ACC112 (cell line): ENCODE data around the gene FIBP.

ENCODE experiments used
- H2AFZ ChIP-seq: fragments of 200-600 bp; sonication (generic); one replicate; pipeline ENCODE4 v1.6.0; 2017; ENCODE audit warnings: antibody characterized with exemption, low read length; ENCODE audit not compliant: unreplicated experiment
- H3K27ac ChIP-seq: fragments of 200-600 bp; sonication (generic); 2 replicates; pipeline ENCODE4 v1.5.1; 2014; ENCODE audit warnings: low read depth, mild to moderate bottlenecking, antibody characterized with exemption, low read length, moderate library complexity
- H3K27me3 ChIP-seq: fragments of 200-600 bp; sonication (generic); 2 replicates; pipeline ENCODE4 v1.6.1; 2014; ENCODE audit warnings: mild to moderate bottlenecking, antibody characterized with exemption, low read length, moderate library complexity, mixed read lengths; ENCODE audit not compliant: insufficient read depth
- H3K36me3 ChIP-seq: fragments of 200-600 bp; sonication (generic); 2 replicates; pipeline ENCODE4 v1.6.1; 2016; ENCODE audit warnings: mild to moderate bottlenecking, antibody characterized with exemption, low read length, moderate library complexity, mixed read lengths; ENCODE audit not compliant: insufficient read depth
- H3K4me1 ChIP-seq: fragments of 200-600 bp; sonication (generic); one replicate; pipeline ENCODE4 v1.6.1; 2016; ENCODE audit warnings: low read length, mixed read lengths; ENCODE audit not compliant: insufficient read depth, unreplicated experiment, control insufficient read depth
- H3K4me3 ChIP-seq: fragments of 200-600 bp; sonication (generic); 2 replicates; pipeline ENCODE4 v1.5.1; 2014; ENCODE audit warnings: mild to moderate bottlenecking, low read depth, low read length
- H3K79me2 ChIP-seq: fragments of 200-600 bp; sonication (generic); one replicate; pipeline ENCODE4 v1.6.0; 2016; ENCODE audit warnings: low read length; ENCODE audit not compliant: control insufficient read depth, unreplicated experiment, insufficient read depth

The FIBP gene

GRCh38 chr11:65888163-65888814 is at the start of gene FIBP:
Gene FIBP (minus strand): TSS chr11:65888471. CDS start chr11:65888418, 53 bp downstream.
- Histone ChIP-seq H3K36me3 (peaks cover 12% of the 10 kb centered on the region; the same call in 1 of the 2 replicates), H2AFZ (no peak within 1 kb of the TSS), H3K4me1 (peaks cover 37% of the 10 kb centered on the region), H3K27ac (peak within 1 kb of the TSS; percentile 95), H3K4me3 (peak within 1 kb of the TSS; percentile 86), H3K27me3 (no peaks in the 10 kb centered on the region), H3K79me2 (peaks cover 19% of the 10 kb centered on the region)

- no peaks in the 10 kb centered on the region for H3K36me3 ChIP-seq
- no peak overlapping the region for H3K4me3 ChIP-seq
- no peaks in the 10 kb centered on the region for H3K27me3 ChIP-seq
- peaks cover 12% of the 10 kb centered on the region for H3K4me1 ChIP-seq
- no peak overlapping the region for H2AFZ ChIP-seq
- H3K27ac ChIP-seq: no peak overlapping the region
- H3K79me2 ChIP-seq: no peaks in the 10 kb centered on the region
Observed at GRCh38 chr11:65937766-65938165, 49.5 kb upstream of the FIBP start.

GRCh38 chr11:65934014-65934413 is 45.7 kb upstream of the FIBP start:
- Histone ChIP-seq H3K27me3 (no peaks in the 10 kb centered on the region), H3K4me1 (no peaks in the 10 kb centered on the region), H3K36me3 (no peaks in the 10 kb centered on the region), H3K79me2 (no peaks in the 10 kb centered on the region), H3K27ac (no peak overlapping the region), H2AFZ (no peak overlapping the region), H3K4me3 (no peak overlapping the region)

- Histone ChIP-seq H2AFZ (no peak overlapping the region), H3K27ac (no peak overlapping the region), H3K4me3 (no peak overlapping the region)
Observed at GRCh38 chr11:65932558-65932919, 44.3 kb upstream of the FIBP start.

GRCh38 chr11:65931773-65932557 is 43.7 kb upstream of the FIBP start:
- H3K79me2 ChIP-seq: no peaks in the 10 kb centered on the region
- no peaks in the 10 kb centered on the region for H3K36me3 ChIP-seq
- no peaks in the 10 kb centered on the region for H3K27me3 ChIP-seq
- peaks cover 9% of the 10 kb centered on the region for H3K4me1 ChIP-seq
- no peak overlapping the region for H2AFZ ChIP-seq
- no peak overlapping the region for H3K27ac ChIP-seq
- H3K4me3 ChIP-seq: no peak overlapping the region

More at GRCh38 chr11:65932558-65932919, 44.3 kb upstream of the FIBP start:
- H3K4me1 ChIP-seq: peaks cover 7% of the 10 kb centered on the region
- H3K36me3 ChIP-seq: no peaks in the 10 kb centered on the region
- H3K79me2 ChIP-seq: no peaks in the 10 kb centered on the region
- H3K27me3 ChIP-seq: no peaks in the 10 kb centered on the region

- H3K27me3 ChIP-seq: no peaks in the 10 kb centered on the region
- H3K4me3 ChIP-seq: no peak overlapping the region
- H2AFZ ChIP-seq: no peak overlapping the region
- H3K27ac ChIP-seq: peak overlapping the region; percentile 47; the same call in 1 of the 2 replicates
- H3K4me1 ChIP-seq: peaks cover 9% of the 10 kb centered on the region
- no peaks in the 10 kb centered on the region for H3K79me2 ChIP-seq
- no peaks in the 10 kb centered on the region for H3K36me3 ChIP-seq
Observed at GRCh38 chr11:65928667-65929066, 40.4 kb upstream of the FIBP start.

GRCh38 chr11:65927904-65928397 is 39.7 kb upstream of the FIBP start:
- Histone ChIP-seq H3K27ac (peak overlapping the region; percentile 47), H3K4me3 (no peak overlapping the region)

GRCh38 chr11:65925397-65925796 is 37.1 kb upstream of the FIBP start:
- H3K79me2 ChIP-seq: peaks cover 20% of the 10 kb centered on the region
- H3K27me3 ChIP-seq: no peaks in the 10 kb centered on the region
- peaks cover 17% of the 10 kb centered on the region for H3K36me3 ChIP-seq
- H3K4me3 ChIP-seq: no peak overlapping the region
- no peak overlapping the region for H3K27ac ChIP-seq
- H3K4me1 ChIP-seq: peaks cover 22% of the 10 kb centered on the region
- H2AFZ ChIP-seq: no peak overlapping the region

More at GRCh38 chr11:65927904-65928397, 39.7 kb upstream of the FIBP start:
- H3K79me2 ChIP-seq: no peaks in the 10 kb centered on the region
- peaks cover 9% of the 10 kb centered on the region for H3K4me1 ChIP-seq
- no peaks in the 10 kb centered on the region for H3K27me3 ChIP-seq
- H2AFZ ChIP-seq: peak overlapping the region; percentile 50
- 0 out of 2 replicates have a peak, but pooled peaks cover 6% of the 10 kb centered on the region for H3K36me3 ChIP-seq

GRCh38 chr11:65922565-65922964 is 34.3 kb upstream of the FIBP start:
- H3K4me1 ChIP-seq: peaks cover 21% of the 10 kb centered on the region
- no peak overlapping the region for H3K4me3 ChIP-seq
- H3K27me3 ChIP-seq: no peaks in the 10 kb centered on the region
- no peak overlapping the region for H3K27ac ChIP-seq
- H2AFZ ChIP-seq: no peak overlapping the region
- peaks cover 17% of the 10 kb centered on the region for H3K36me3 ChIP-seq
- H3K79me2 ChIP-seq: peaks cover 43% of the 10 kb centered on the region

- Histone ChIP-seq H3K4me3 (no peak overlapping the region), H3K79me2 (peaks cover 49% of the 10 kb centered on the region), H3K36me3 (peaks cover 19% of the 10 kb centered on the region), H3K4me1 (peaks cover 26% of the 10 kb centered on the region), H3K27ac (no peak overlapping the region), H3K27me3 (no peaks in the 10 kb centered on the region), H2AFZ (no peak overlapping the region)
Observed at GRCh38 chr11:65921876-65922275, 33.6 kb upstream of the FIBP start.
